ENCODE results near the gene ARFGAP3.

The ARFGAP3 gene

GRCh38 chr22:42891008-42891407 is 33.9 kb upstream of the ARFGAP3 start:
- no peak for TF ChIP-seq CTCF (IDR thresholded peaks at IDR 0.05; ENCODE audit: extremely low read depth, missing control alignments)
- no peak for DNase-seq (ENCODE audit: low spot score)

- peak; percentile 85 for DNase-seq (ENCODE audit: low spot score)
- TF ChIP-seq CTCF (IDR thresholded peaks at IDR 0.05; ENCODE audit: extremely low read depth, missing control alignments) = no peak
These were observed 32.2 kb upstream of the ARFGAP3 start for GRCh38 chr22:42889304-42889703.

GRCh38 chr22:42887523-42888507 is 30.7 kb upstream of the ARFGAP3 start:
- TF ChIP-seq CTCF (IDR thresholded peaks at IDR 0.05; ENCODE audit: extremely low read depth, missing control alignments) = no peak
- no peak for DNase-seq (ENCODE audit: low spot score)

GRCh38 chr22:42887120-42887519 is 30.0 kb upstream of the ARFGAP3 start:
- no peak for DNase-seq (ENCODE audit: low spot score)
- TF ChIP-seq CTCF (IDR thresholded peaks at IDR 0.05; ENCODE audit: extremely low read depth, missing control alignments) = no peak

- no peak for DNase-seq (ENCODE audit: low spot score)
- TF ChIP-seq CTCF (IDR thresholded peaks at IDR 0.05; ENCODE audit: extremely low read depth, missing control alignments) = no peak
These were observed 28.4 kb upstream of the ARFGAP3 start for GRCh38 chr22:42885446-42885845.

GRCh38 chr22:42884616-42885375 is 27.7 kb upstream of the ARFGAP3 start:
- DNase-seq (ENCODE audit: low spot score) = no peak
- TF ChIP-seq CTCF (IDR thresholded peaks at IDR 0.05; ENCODE audit: extremely low read depth, missing control alignments) = no peak

GRCh38 chr22:42883970-42884369 is 26.9 kb upstream of the ARFGAP3 start:
- no peak for TF ChIP-seq CTCF (IDR thresholded peaks at IDR 0.05; ENCODE audit: extremely low read depth, missing control alignments)
- DNase-seq (ENCODE audit: low spot score) = no peak

Measured in GM20000 (cell line).